MM.1S (cell line): ENCODE results near the gene NLRP3.

Experiments
- CTCF ChIP-seq: fragments of 300-600 bp; sonication (generic); IDR thresholded peaks from 2 replicates; pipeline ENCODE4 v1.5.1; 2016; ENCODE audit warnings: antibody characterized with exemption, low read length, mixed read lengths
- EZH2 ChIP-seq: fragments of 300-600 bp; sonication (generic); optimal IDR thresholded peaks from 2 replicates; pipeline ENCODE3; 2017; ENCODE audit warnings: low read depth, mild to moderate bottlenecking, antibody characterized with exemption, low read length, mixed read lengths

GRCh38 chr1:247443641-247444040, 27.7 kb downstream of the NLRP3 start:
- TF ChIP-seq CTCF, result no peak
- TF ChIP-seq EZH2, result no peak
